ENCODE measurements around the gene C19orf85.

Gene C19orf85

DNA sequence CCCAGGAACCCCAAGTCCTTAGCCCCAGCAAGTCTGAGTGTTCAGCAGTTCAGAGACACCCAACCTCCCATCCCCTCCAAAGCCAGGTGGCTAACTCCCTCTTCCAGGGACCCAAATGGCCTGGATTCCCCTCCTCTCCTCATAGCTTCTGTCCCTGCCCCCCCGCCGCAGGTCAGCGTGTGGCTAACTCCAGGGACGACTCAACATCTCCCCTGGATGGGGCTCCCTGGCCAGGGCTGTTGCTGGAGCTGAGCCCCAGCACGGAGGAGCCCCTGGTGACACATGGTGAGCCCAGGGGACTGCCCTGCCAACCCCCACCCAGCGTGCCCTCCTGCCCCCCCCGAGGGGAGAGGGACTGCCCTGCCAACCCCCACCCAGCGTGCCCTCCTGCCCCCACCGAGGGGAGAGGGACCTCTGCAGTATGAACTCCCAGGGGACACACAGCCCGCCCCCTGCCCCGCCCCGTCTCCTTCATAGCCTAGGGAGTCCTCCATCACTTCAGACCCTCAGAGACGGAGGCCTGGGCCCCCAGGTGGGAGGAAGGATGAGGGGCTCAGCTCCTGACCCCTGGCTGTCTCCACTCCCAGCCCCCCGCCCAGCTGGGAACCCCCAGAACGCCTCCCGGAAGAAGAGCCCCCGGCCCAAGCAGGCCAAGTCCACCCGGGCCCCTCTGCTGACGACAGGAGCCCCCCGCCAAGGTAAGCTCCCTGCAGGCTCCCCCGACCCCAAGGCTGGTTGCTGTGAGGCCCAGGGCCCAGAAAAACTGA, 25.3 kb upstream of the C19orf85 start:
- DNase-seq (ENCODE audit: low spot score): no peak

DNA sequence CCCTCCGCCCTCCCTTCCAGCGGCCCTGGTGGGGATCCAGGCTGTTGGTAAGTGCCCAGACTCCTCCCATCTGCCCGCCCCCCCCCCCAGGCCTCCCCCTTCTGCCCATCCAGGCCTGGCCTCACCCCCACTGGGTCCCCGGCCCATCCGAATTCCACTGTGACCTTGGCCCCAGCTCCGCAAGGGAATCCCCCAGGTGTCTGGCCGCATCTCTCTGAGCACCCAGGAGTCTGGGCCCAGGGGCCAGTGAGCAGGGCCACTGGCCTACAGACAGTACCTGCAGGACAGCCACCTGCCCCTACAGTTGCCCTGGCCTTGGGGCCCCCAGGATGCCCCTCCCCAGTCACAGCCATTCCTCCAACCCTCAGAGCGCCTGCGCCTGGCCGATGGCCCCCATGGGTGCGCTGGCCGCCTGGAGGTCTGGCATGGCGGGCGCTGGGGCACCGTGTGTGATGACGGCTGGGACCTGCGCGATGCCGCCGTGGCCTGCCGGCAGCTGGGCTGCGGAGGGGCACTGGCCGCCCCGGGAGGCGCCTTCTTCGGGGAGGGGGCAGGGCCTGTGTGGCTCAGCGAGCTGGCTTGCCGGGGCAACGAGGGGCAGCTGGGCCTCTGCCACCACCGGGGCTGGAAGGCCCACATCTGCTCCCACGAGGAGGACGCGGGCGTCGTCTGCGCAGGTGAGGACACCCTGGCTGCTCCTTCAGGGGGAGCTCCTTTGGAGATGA, 24.6 kb upstream of the C19orf85 start:
- DNase-seq (ENCODE audit: low spot score): no peak

DNA sequence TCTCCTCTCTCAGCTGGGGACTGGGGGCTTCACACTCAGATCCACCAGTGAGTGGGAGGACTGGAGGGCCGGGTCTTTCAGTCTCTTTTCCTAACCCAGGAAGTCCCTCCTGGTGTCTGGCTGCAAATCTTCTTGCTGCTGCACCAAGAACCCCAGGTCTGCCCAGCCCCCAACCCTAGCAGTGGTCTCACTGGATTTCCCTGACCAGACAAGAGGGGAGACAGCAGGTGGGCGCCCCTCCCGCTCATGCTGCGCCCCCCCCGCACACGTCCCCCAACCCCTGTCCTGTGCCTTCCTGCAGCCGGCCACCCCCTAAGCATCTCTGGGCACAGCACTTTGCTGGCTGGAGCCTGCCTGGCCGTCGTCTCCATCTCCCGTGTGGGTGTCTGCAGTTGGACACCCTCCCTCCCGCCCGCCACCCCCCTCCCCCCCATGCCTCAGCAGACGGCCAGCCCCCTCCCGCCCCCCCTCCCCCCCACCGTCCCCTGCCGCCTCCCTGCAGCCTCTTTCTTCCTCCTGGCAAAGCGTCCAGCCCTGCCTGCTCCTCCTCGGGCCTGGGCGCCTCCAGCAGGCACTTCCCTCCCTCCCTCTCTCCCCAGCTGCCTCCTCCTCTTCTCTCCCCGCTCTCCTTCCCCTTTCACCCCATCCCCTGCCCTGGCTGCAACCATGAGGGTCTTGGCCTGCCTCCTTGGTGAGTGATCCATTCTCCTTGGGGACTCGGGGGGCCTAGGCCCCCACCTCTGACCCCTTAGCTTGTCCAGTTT, 23.6 kb upstream of the C19orf85 start, which contains the start of gene SSC5D:
TSS of gene SSC5D (plus strand) at position 513 of the 764 bp plus-strand sequence. CDS start at position 667, 154 bp downstream.
- DNase-seq (ENCODE audit: low spot score): no peak

- DNase-seq (ENCODE audit: low spot score): no peak
Observed at GRCh38 chr19:55486971-55487923, 22.7 kb upstream of the C19orf85 start.

GRCh38 chr19:55486043-55486970, 21.8 kb upstream of the C19orf85 start:
- DNase-seq (ENCODE audit: low spot score): no peak

DNA sequence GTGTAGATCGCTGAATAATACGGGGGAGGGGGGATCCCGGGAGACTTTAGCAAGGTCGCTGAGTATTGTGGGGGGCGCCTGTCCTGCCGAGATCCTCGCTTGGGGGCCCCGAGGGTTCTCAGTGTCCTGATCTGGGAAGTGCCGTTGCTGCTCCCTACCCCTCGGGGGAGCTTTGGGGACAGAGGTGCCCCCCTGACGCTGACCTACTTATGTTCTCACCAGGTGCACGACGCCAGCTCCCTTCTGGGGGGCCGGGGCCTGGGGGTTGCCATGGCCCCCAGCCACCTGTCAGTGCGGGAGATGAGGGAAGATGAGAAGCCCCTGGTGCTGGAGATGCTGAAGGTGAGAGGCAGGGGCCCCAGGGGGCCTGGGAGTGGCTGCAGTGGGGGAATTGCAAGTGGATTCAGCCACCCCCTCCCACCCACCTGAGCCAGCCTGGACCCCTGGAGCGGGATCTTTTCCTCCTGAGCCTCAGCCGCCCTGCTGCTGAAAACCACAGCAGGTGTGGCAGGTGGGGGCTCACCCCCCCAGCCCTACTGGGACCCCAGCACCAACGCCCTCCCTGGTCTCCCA, 21.0 kb upstream of the C19orf85 start:
- DNase-seq (ENCODE audit: low spot score): no peak

DNA sequence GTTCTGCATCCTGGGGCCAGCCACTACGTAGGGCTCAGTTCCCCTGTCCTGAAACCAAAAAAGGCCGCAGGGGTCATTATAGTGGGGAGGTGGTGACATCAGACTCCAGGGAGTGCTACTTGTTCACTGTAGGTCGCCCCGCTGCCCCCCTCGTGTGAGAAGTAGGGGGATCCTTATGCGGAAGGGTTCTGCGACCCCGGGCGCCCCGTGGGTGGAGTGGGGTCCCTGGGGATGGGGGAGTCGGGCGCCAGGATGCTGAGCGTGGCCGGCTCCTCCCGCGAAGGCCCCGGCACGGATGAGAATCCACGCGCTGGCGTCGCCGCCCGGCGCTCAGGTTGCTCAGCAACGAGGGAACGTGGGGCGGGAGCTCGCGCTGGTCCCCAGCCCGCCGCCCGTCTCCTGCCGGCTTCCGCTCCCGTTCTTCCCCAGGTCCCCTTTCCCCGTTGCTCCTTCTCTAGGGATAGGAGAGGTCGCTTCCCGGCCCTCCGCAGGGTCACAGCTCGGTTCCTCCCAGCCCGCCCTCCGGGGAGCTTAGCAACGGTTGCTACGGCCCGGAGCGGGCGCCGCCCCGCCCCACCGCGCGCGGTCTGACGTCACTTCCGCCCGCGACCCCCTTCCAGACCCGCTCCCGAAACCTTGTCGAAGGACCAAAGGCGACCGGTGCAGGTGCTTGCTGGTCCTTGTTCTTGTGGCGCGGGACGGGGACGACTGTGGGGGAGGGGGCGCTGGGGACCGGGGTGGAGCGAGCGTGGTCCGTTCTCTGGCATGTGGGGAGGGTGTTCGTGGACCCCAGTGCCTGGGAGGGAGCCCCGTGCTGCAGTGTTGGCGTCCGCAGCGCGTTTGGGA, 20.3 kb upstream of the C19orf85 start, which contains the start of gene NAT14:
TSS of gene NAT14 (plus strand) at position 596 of the 846 bp plus-strand sequence. CDS start 521 bp downstream, outside the sequence.
- no peak for DNase-seq (ENCODE audit: low spot score)

- no peak for DNase-seq (ENCODE audit: low spot score)
Observed at GRCh38 chr19:55483706-55484592, 19.4 kb upstream of the C19orf85 start.

DNA sequence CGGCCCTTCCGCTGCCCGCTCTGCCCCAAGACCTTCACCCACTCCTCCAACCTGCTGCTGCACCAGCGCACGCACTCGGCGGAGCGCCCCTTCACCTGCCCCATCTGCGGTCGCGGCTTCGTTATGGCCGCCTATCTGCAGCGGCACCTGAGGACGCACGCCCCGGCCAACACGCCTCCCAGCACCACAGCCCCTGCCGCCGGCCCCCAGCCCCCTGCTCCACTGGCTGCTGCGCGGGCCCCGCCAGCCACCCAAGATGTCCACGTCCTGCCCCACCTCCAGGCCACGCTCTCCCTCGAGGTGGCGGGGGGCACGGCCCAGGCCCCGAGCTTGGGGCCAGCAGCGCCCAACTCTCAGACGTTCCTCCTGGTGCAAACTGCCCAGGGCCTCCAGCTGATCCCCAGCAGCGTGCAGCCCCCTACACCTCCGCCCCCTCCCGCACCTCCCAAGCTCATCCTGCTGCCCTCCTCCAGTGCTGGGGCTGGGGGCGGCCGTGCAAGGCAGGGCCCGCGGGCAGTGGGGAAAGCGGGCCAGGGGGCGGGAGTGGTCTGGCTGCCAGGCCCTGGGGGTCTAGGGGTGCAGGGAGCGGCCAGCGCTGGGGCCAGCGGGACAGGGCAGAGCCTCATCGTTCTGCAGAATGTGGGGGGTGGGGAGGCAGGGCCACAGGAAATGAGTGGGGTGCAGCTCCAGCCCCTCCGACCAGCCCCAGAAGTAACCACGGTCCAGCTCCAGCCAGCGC, 18.6 kb upstream of the C19orf85 start:
- DNase-seq (ENCODE audit: low spot score): no peak

DNA sequence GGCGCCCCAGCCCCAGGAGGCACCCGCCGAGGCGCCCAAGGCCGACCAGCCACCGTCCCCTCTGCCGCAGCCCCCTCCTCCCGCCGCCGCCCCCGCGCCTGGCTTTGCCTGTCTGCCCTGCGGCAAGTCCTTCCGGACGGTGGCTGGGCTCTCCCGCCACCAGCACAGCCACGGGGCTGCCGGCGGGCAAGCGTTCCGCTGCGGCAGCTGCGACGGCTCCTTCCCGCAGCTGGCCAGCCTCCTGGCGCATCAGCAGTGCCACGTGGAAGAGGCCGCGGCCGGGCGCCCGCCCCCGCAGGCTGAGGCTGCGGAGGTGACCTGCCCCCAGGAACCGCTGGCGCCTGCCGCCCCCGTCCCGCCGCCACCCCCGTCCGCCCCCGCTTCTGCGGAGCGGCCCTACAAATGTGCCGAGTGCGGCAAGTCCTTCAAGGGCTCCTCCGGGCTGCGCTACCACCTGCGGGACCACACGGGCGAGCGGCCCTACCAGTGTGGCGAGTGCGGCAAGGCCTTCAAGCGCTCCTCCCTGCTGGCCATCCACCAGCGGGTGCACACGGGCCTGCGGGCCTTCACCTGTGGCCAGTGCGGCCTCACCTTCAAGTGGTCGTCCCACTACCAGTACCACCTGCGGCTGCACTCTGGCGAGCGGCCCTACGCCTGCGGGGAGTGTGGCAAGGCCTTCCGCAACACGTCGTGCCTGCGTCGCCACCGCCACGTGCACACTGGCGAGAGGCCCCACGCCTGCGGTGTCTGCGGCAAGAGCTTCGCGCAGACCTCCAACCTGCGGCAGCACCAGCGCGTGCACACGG, 17.8 kb upstream of the C19orf85 start:
- no peak for DNase-seq (ENCODE audit: low spot score)

GRCh38 chr19:55481794-55482155, 17.2 kb upstream of the C19orf85 start:
- no peak for DNase-seq (ENCODE audit: low spot score)

DNA sequence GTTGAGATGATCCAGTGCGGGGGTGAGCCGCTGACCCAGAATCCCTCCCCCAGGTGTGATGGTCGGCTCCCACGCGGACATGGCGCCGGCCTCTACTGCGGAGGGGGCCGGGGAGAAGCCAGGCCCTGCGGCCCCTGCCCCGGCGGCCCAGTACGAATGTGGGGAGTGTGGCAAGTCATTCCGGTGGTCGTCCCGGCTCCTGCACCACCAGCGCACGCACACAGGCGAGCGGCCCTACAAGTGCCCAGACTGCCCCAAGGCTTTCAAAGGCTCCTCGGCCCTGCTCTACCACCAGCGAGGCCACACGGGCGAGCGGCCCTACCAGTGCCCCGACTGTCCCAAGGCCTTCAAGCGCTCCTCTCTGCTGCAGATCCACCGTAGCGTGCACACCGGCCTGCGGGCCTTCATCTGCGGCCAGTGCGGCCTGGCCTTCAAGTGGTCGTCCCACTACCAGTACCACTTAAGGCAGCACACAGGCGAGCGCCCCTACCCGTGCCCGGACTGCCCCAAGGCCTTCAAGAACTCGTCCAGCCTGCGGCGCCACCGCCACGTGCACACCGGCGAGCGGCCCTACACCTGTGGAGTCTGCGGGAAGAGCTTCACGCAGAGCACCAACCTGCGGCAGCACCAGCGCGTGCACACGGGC, 16.7 kb upstream of the C19orf85 start:
- no peak for DNase-seq (ENCODE audit: low spot score)

GRCh38 chr19:55479451-55480230, 15.1 kb upstream of the C19orf85 start:
- DNase-seq (ENCODE audit: low spot score): no peak

GRCh38 chr19:55479045-55479444, 14.5 kb upstream of the C19orf85 start:
- no peak for DNase-seq (ENCODE audit: low spot score)

GRCh38 chr19:55478364-55478763, 13.8 kb upstream of the C19orf85 start:
- DNase-seq (ENCODE audit: low spot score): no peak
